Stimulated activated CD8-positive, alpha-beta memory T cell treated with anti-CD3 and anti-CD28 coated beads, Interleukin-12 subunit alpha, Interleukin-12 subunit beta, amount 100 ng/mL, for 1 hour (primary cell): ENCODE results near the gene FBLN1.

Experiments used
- DNase-seq: peaks from one replicate; pipeline ENCODE4 v3.0.0-alpha.2; 2020; ENCODE audit warnings: low read depth

FBLN1 gene

DNA sequence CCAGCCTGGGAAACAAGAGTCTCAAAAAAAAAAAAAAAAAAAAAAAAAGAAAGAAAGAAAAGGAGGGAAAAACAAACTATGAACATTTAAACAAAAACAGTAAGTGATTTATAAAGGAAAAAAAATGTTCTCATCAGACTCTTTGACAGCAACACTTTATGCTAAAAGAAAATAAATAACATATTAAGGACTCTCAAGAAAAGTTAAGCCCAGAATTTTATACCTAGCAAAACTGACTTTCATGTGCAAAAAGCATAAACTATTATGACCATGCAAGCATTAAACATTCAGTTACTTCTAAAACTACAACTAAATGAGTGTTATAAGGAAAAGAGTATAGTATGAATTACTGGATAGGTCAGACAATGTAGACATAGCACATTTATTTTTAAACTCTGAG is 68.4 kb downstream of the FBLN1 start:
- DNase-seq = no peak

DNA sequence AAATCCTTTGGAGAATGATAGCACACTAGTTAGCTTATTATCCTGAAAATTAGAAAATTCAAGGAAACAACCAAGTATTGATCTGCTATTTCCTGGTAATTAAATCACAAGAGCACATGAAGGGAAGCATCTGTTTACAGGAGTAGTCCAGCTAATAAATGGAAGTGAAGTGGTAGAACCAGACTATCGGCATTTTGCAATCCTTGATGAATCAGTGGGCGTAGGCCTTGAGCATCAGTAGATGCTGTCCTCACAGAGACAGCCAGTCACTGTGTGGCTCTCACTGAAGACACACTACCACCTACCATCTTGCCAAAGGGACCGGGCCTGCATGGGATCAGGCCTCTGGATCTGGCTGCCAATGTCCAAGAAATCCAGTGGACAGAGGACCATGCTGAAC is 69.8 kb downstream of the FBLN1 start:
- no peak for DNase-seq

- DNase-seq = no peak
Observed at GRCh38 chr22:45574069-45574703, 71.5 kb downstream of the FBLN1 start.

- DNase-seq = no peak
Observed at GRCh38 chr22:45575173-45575572, 72.5 kb downstream of the FBLN1 start.

GRCh38 chr22:45575607-45576272 is 73.1 kb downstream of the FBLN1 start:
- no peak for DNase-seq

DNA sequence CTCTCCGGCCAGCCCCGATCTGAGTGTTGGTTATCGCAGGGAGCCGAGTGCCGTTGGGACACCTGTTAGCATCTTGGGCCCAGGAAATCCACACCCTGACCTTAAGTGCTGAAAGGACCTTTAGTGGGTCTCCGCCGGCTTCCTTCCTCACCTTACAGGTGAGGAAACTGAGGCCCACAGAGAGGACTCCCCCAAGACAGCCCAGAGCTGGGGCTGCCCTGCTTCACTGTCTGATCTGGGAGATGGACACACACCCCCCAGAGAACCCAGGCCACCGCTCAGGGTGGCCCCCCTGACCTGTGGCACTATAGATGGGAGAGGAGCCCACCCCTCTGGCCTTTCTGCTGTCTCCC is 73.6 kb downstream of the FBLN1 start:
- no peak for DNase-seq

DNA sequence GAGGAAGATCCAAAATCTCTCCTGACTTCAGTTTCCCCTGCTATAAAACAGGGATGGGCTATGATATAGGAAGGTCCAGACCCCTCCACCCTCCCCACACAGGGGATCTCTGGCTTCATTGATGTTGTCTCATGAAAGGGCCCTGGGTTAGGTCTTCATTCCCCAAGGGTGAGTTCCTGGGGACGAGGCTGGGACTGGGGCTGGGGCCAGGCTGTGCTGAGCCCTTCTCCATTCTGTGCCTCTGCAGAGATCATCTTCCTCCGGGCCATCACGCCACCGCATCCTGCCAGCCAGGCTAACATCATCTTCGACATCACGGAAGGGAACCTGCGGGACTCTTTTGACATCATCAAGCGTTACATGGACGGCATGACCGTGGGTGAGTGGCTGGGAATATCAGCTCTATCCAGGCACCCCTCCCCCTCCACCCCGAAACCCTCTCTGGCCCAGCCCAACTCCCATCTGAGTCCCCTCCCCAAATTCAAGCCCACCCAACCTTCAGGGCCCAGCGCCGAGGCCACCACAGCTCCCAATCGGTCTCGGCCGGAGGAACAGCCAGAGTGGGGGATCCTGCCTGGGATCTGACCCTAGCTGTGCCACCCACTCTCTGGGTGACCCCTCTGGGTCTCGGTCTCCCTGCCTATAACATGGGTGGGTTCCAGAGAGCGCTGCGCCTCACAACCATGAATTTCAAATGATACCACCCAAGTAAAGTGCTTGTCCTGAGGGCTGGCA is 74.2 kb downstream of the FBLN1 start:
- DNase-seq = no peak

GRCh38 chr22:45577746-45578523 is 75.3 kb downstream of the FBLN1 start:
- DNase-seq = peak; percentile 57

DNA sequence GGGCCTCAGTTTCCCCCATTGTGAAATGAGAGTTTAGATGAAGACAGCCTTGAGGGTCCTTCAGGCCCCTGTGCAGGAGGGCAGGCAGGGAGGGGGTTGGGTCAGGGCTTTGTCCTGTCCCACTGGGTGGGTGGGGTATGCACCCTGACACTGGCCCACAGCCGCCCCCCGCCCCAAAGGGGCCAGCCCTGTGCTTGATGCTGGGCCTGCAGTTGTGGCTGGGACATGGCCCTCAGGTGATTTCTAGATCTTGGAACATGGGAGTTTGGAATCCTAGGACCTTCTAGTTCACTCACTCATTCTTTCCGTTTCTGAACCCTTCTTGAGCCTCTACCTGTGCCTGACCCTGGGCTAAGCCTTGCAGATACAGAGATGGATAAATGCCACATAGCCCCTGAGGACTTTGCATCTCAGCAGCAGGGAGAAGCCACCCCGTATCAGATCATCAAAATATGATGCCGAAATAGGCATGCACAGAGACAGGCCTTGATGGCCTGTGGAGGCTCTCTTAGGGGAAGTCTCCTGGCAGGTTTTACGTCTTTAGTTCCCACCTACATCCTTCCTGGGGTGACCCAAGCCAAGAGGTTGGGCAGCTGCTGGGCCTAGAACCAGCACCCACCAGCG is 76.0 kb downstream of the FBLN1 start:
- DNase-seq = no peak

- no peak for DNase-seq
Observed at GRCh38 chr22:45579306-45579705, 76.6 kb downstream of the FBLN1 start.

DNA sequence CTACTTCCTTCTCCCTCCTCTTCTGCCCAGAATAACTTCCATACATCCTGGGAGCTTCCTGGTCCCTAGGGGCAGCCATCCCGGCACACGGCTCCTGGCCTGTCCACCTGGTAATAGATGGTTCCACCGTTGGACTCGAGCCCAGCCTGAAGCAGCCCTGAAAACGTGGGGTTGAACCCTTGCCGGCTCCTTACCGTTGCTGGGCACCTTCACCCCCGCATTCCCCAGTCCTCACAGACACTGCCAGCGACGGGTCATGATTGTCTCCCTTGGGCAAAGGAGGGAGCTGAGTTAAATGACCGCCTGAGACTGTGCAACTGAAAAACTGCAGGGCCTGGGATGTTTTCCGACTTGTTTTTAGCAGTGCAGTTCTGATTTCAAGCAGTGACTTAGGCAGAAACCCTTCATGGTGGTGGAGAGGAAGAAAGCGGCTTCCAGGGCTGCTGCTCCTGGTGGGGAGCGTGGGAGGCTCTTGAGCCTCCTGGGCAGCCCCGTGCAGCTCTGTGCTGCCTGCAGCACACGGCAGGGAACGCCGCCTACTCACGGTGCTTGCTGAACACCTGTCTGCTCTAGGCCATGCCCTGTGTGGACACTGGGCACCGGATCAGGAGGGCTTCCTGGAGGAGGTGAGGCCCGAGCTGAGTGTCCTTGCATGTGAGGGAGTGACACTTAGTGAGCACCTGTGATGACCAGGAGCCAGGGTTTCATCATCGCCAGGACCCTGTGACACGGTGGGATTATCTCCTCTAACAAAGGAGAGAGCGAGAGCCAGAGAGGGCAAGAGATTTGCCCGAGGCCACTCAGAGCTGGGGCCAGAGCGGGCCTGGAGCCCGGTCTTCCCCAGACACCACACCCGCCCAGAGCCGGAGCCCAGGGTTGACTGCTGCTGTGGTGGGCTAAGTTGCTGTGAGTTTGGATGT is 77.4 kb downstream of the FBLN1 start:
- DNase-seq = no peak

DNA sequence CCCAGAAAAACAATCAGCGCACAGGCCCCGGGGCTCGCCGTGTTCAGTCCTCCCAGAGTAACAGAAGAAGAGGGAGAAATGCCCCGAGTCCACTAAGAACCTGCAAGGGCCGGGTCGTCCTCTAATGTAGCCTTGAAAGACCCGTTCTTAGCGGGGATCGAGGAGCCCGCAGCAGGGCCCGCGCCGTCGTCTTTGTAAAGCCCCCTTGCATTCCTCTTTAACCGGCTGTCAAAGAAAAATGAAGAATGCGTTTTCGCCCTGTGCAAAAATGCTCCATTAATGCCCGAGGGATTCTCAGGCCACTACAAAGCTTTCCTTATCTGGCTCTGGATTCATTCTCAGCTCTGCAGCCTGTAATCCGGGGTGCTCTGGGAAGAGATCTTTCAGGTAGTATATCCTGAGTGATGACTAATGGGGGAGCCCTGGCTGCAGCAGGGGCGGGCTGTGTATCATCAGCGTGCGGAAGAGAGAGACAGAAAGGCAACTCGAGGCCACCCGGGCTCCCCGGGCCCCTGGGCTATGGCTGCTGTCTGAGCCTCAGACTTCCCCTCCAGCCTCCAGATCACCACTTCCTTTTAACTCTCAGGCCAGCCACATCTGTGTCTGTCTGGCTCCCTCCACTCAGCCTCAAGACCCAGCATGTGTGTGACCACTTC is 78.2 kb downstream of the FBLN1 start:
- DNase-seq = no peak

GRCh38 chr22:45581549-45582080 is 78.9 kb downstream of the FBLN1 start:
- no peak for DNase-seq

GRCh38 chr22:45582236-45582954 is 79.7 kb downstream of the FBLN1 start:
- DNase-seq = no peak

DNA sequence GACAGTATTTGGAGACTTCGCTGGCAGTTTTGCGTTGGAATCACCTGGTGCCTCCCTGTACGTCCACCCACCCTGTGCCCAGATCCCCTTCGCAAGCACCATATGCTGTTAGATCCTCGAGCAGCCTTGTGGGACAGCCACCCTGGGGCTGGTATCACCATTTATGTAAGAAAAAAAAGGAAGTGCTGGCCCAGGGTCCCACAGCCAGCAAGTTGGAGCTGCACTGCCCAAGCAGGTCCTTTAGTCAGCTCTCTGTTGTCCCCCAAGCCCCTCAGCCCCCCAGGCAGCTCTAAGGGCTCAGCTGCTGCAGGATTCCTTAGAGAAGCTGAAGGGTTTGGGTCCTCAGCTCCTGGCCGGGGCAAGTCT is 80.3 kb downstream of the FBLN1 start:
- DNase-seq = no peak

DNA sequence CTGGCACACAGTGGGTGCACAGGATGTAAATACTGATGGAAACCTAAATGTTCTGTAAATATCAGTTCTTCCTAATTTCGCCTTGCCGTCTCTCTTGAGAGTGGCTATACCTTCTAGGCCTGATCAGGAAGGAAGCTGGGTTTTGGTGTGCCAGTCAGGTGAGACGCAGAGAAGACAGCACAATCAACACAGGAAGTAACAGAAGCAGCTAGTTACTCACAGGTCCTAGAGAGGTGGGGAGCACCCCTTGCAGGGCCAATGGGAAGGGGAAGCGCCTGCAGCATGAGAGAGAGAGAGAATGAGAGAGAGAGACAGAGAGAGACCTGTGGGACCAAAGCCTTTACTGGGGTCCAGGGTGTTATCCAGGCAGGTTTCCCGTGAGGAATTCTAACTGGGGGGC is 80.8 kb downstream of the FBLN1 start:
- no peak for DNase-seq

- DNase-seq = no peak
Observed at GRCh38 chr22:45584121-45584570, 81.5 kb downstream of the FBLN1 start.

GRCh38 chr22:45584621-45585436 is 82.1 kb downstream of the FBLN1 start:
- DNase-seq = no peak

GRCh38 chr22:45585437-45585755 is 82.7 kb downstream of the FBLN1 start:
- DNase-seq = no peak
